ENCODE results near the gene STAT1. TPM values are rescaled to one million over a fixed set of nuclear protein-coding genes. Genes with fewer than 3 reads are reported as not detected.

STAT1 gene
- total RNA-seq, 1 donor from 2014 or later = 76.5 TPM

DNA sequence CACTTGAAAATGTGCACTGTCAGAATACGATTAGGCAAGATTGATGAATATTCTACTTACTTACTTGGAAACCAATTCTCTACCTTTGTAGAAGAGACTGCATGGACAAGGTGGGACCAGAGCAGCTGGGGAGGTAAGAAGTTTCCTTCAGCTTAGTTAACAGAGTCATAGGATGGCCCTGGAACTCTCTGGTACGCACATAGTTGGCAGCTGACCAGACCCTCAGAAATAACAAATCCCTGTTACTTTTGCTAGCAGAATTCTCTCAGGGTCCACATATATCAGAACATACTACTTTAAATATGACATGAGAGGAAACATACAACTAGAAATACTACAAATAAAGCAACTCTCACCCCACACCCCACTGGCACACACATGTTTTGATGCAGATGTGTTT, 24.8 kb upstream of the STAT1 start:
- no peak for DNase-seq (ENCODE audit: extremely low spot score, unreplicated experiment)
- no peaks in the 10 kb centered on the region for H3K27me3 Mint-ChIP-seq (ENCODE audit: unreplicated experiment)
- H3K9me3 Mint-ChIP-seq (ENCODE audit: unreplicated experiment) = no peaks in the 10 kb centered on the region
- H3K27ac Mint-ChIP-seq (ENCODE audit: unreplicated experiment) = peak overlapping the region; percentile 69
- H3K4me1 Mint-ChIP-seq (ENCODE audit: unreplicated experiment) = peaks cover 45% of the 10 kb centered on the region
- no peaks in the 10 kb centered on the region for H3K36me3 Mint-ChIP-seq (ENCODE audit: unreplicated experiment)
- H3K4me3 Mint-ChIP-seq (ENCODE audit: unreplicated experiment) = no peak overlapping the region
- TF ChIP-seq, protein P1, sequence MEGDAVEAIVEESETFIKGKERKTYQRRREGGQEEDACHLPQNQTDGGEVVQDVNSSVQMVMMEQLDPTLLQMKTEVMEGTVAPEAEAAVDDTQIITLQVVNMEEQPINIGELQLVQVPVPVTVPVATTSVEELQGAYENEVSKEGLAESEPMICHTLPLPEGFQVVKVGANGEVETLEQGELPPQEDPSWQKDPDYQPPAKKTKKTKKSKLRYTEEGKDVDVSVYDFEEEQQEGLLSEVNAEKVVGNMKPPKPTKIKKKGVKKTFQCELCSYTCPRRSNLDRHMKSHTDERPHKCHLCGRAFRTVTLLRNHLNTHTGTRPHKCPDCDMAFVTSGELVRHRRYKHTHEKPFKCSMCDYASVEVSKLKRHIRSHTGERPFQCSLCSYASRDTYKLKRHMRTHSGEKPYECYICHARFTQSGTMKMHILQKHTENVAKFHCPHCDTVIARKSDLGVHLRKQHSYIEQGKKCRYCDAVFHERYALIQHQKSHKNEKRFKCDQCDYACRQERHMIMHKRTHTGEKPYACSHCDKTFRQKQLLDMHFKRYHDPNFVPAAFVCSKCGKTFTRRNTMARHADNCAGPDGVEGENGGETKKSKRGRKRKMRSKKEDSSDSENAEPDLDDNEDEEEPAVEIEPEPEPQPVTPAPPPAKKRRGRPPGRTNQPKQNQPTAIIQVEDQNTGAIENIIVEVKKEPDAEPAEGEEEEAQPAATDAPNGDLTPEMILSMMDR (IDR thresholded peaks at IDR 0.05) = no peak

DNA sequence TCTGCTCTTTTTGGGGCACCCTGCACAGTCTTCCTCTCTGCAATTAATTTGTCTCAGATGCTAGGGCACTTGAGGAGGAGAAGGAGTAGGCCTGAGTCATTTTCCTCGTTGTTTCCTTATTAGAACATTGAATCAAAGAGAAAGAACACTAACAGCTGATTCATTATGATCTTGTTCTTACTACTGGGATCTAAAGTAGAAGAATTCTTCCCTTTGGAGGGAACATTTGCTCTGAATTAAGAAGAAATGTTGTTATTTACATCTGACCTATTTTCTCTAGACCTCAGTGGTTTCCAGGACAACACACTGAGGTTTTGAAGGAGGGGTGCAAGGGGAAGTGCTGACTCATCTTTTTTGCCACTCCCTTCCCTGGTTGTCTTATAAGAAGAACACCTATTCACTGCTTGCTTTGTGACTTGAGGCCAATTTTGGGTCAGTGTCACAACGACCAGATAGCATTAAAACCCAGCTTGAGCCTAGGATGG, 24.3 kb upstream of the STAT1 start:
- Mint-ChIP-seq H3K4me3 (ENCODE audit: unreplicated experiment) (no peak overlapping the region), H3K27ac (ENCODE audit: unreplicated experiment) (peak overlapping the region; percentile 69), H3K9me3 (ENCODE audit: unreplicated experiment) (no peaks in the 10 kb centered on the region), H3K27me3 (ENCODE audit: unreplicated experiment) (no peaks in the 10 kb centered on the region), H3K4me1 (ENCODE audit: unreplicated experiment) (peaks cover 41% of the 10 kb centered on the region), H3K36me3 (ENCODE audit: unreplicated experiment) (no peaks in the 10 kb centered on the region)
- TF ChIP-seq, protein P1 (IDR thresholded peaks at IDR 0.05) = no peak
- no peak for DNase-seq (ENCODE audit: extremely low spot score, unreplicated experiment)

DNA sequence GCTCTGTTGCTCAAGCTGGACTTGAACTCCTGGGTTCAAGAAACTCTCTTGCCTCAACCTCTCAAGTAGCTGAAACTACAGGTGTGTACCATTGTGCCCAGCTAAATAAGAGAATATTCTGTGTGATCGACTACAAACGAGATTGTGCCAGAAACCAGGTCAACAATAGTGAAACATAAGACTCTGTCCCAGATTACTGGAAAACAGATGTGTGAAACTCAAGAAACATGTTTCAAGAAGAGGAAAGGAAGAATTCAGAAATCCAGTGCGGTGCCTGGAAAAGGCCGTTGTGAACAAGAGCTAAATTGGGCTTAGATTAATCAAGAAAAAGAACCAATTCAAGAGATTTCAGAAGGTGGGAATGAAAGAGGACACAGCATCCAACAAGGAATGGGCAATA, 23.4 kb upstream of the STAT1 start:
- no peak for DNase-seq (ENCODE audit: extremely low spot score, unreplicated experiment)
- H3K4me3 Mint-ChIP-seq (ENCODE audit: unreplicated experiment) = no peak overlapping the region
- no peaks in the 10 kb centered on the region for H3K36me3 Mint-ChIP-seq (ENCODE audit: unreplicated experiment)
- H3K9me3 Mint-ChIP-seq (ENCODE audit: unreplicated experiment) = no peaks in the 10 kb centered on the region
- no peaks in the 10 kb centered on the region for H3K27me3 Mint-ChIP-seq (ENCODE audit: unreplicated experiment)
- peaks cover 40% of the 10 kb centered on the region for H3K4me1 Mint-ChIP-seq (ENCODE audit: unreplicated experiment)
- H3K27ac Mint-ChIP-seq (ENCODE audit: unreplicated experiment) = no peak overlapping the region
- TF ChIP-seq, protein P1 (IDR thresholded peaks at IDR 0.05) = no peak

DNA sequence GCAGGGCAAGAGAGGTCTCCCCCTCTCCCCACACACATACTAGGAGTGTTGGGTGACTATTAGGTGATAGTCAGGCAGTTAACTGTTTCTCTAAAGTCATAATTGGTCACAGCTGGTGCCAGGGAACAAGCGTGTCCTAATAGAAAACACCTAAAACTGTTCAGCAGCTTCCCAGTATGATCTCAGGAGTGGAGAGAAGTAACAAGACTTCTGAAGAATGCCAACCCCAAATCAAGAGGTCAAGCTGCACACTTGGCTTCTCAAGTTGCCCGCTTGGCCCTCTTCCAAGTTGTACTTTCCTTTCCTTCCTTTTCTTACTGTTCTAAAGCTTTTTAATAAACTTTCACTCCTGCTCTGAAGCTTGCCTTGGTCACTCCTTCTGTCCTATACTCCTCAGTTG, 22.4 kb upstream of the STAT1 start:
- Mint-ChIP-seq H3K4me3 (ENCODE audit: unreplicated experiment) (no peak overlapping the region), H3K36me3 (ENCODE audit: unreplicated experiment) (no peaks in the 10 kb centered on the region), H3K27ac (ENCODE audit: unreplicated experiment) (peak overlapping the region; percentile 2), H3K4me1 (ENCODE audit: unreplicated experiment) (peaks cover 32% of the 10 kb centered on the region), H3K9me3 (ENCODE audit: unreplicated experiment) (no peaks in the 10 kb centered on the region), H3K27me3 (ENCODE audit: unreplicated experiment) (no peaks in the 10 kb centered on the region)
- TF ChIP-seq, protein P1 (IDR thresholded peaks at IDR 0.05) = no peak
- DNase-seq (ENCODE audit: extremely low spot score, unreplicated experiment) = no peak

DNA sequence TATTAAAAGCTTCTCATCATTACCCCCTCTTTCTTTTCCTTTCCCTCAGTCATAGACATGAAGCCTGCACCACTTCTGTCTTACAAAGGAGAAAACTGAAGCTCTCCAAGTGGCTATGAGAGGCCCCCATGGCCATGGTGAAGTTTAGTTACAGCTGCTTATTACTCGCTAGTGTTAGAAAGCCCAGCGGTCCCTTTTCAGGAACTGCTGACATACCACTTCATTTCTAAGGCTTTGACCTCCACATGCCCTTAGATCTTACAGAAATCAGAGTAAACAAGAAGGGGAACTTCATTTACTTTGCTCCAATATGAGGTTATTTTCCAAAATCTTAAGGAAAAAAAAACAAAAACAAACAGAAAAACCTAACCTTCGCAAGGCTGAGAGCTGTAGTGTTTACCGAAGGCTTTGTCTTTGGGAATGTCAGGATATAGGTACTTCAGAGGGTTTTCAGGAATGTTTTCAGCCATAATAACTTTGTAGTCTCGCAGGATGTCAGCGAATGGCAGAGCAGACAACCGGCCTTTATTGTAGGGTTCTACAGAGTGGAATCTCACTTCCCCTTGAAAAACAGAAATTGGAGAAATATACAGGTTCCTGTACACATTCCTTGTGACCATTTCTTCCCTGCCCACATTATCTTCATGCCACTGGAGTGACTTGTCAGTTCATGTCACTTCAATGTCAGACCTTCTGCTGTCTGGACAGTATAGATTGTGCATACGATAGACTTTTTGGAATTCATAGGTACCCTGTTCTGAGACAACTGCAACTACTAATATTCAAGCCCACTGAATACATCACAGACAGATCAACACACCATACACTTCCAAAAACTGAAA, 18.8 kb upstream of the STAT1 start:
- Mint-ChIP-seq H3K36me3 (ENCODE audit: unreplicated experiment) (no peaks in the 10 kb centered on the region), H3K4me3 (ENCODE audit: unreplicated experiment) (no peak overlapping the region), H3K9me3 (ENCODE audit: unreplicated experiment) (no peaks in the 10 kb centered on the region), H3K27me3 (ENCODE audit: unreplicated experiment) (no peaks in the 10 kb centered on the region), H3K4me1 (ENCODE audit: unreplicated experiment) (peaks cover 25% of the 10 kb centered on the region), H3K27ac (ENCODE audit: unreplicated experiment) (no peak overlapping the region)
- no peak for DNase-seq (ENCODE audit: extremely low spot score, unreplicated experiment)
- TF ChIP-seq, protein P1 (IDR thresholded peaks at IDR 0.05) = no peak
